A204.1 (cell line): ENCODE results near the gene CTDSPL.
"Not testable (repeated sequence)": the region's sequence is repeated elsewhere in the genome, so short reads cannot be mapped to it uniquely, and the experiment has no call there.

ENCODE experiments used
- FAIRE-seq: peaks from 2 replicates; lab custom pipeline; 2012; peaks lifted over from hg19 to GRCh38; lab: Jason Lieb, UNC

The CTDSPL gene

GRCh38 chr3:38019658-38020341 is 158.1 kb downstream of the CTDSPL start:
- no peak for FAIRE-seq

GRCh38 chr3:38020342-38020726 is 158.7 kb downstream of the CTDSPL start:
- FAIRE-seq: no peak

- no peak for FAIRE-seq
These were observed 159.5 kb downstream of the CTDSPL start for GRCh38 chr3:38021196-38021595.

GRCh38 chr3:38022301-38022700 is 160.6 kb downstream of the CTDSPL start:
- FAIRE-seq: no peak

- no peak for FAIRE-seq
These were observed 161.4 kb downstream of the CTDSPL start for GRCh38 chr3:38022896-38023709.

- FAIRE-seq: no peak
These were observed 165.2 kb downstream of the CTDSPL start for GRCh38 chr3:38026856-38027255.

GRCh38 chr3:38027466-38028465 is 166.1 kb downstream of the CTDSPL start:
- no peak for FAIRE-seq

- FAIRE-seq: no peak
These were observed 167.1 kb downstream of the CTDSPL start for GRCh38 chr3:38028621-38029361.

- FAIRE-seq: no peak
These were observed 167.9 kb downstream of the CTDSPL start, which contains the start of gene PLCD1 for GRCh38 chr3:38029400-38030125. PLCD1 (minus strand) TSS chr3:38029642; CDS start chr3:38029539, 103 bp downstream.

- FAIRE-seq: no peak
These were observed 168.7 kb downstream of the CTDSPL start for GRCh38 chr3:38030126-38031021.

GRCh38 chr3:38031022-38031994 is 169.6 kb downstream of the CTDSPL start:
- no peak for FAIRE-seq

GRCh38 chr3:38032328-38032865 is 170.7 kb downstream of the CTDSPL start:
- no peak for FAIRE-seq

GRCh38 chr3:38033586-38033985 is 171.9 kb downstream of the CTDSPL start:
- not testable (repeated sequence) for FAIRE-seq
